Endothelial cell of umbilical vein (primary cell): ENCODE results near the gene BICD2. TPM values are rescaled to one million over a fixed set of nuclear protein-coding genes. Genes with fewer than 3 reads are reported as not detected.

Source experiments
- BruUV-seq: library from RNA; stranded (reverse); fragments of 400-500 nt; replicated peaks from 2 replicates; lab custom pipeline; 2021; lab: Mats Ljungman, UMichigan
- CTCF ChIA-PET: fragments of 300-600, 350-600 bp; sonication (Branson Sonifier 250); formaldehyde crosslinking; loops from one replicate; lab custom pipeline; 2021; ENCODE audit warnings: antibody characterized with exemption, inconsistent platforms; lab: Charles Lee
- POLR2A ChIA-PET: fragments of 300-600, 350-600 bp; sonication (Branson Sonifier 250); formaldehyde crosslinking; loops from one replicate; lab custom pipeline; 2021; ENCODE audit warnings: antibody characterized with exemption, inconsistent platforms; lab: Charles Lee
- DNase-seq: peaks from one replicate; pipeline ENCODE4 v3.0.0-alpha.2; 2011; ENCODE audit warnings: low read depth, low spot score
- FAIRE-seq: peaks from 2 replicates; lab custom pipeline; 2011; peaks lifted over from hg19 to GRCh38; lab: Jason Lieb, UNC
- H2AFZ ChIP-seq: 2 replicates; pipeline ENCODE4 v1.6.0; 2012; ENCODE audit warnings: low read depth, low read length, control low read depth, inconsistent platforms
- H3K27ac ChIP-seq: 2 replicates; pipeline ENCODE4 v1.5.1; 2011; ENCODE audit warnings: low read depth, mild to moderate bottlenecking, control low read depth, low read length, moderate library complexity; ENCODE audit not compliant: insufficient read depth
- H3K27me3 ChIP-seq, 2 experiments: 2 replicates each; pipeline versions ENCODE4 v1.6.0 to v1.6.1; 2011; ENCODE audit warnings: low read length in 2 of 2, mixed read lengths in 1 of 2; ENCODE audit not compliant: control insufficient read depth in 2 of 2, insufficient read depth in 2 of 2
- H3K36me3 ChIP-seq, 2 experiments: 2 replicates in 1 of 2; 3 replicates in 1 of 2; pipeline ENCODE4 v1.5.1; 2011; ENCODE audit warnings: low read length in 2 of 2, mild to moderate bottlenecking in 1 of 2, moderate library complexity in 1 of 2; ENCODE audit not compliant: control insufficient read depth in 2 of 2, insufficient read depth in 2 of 2; ENCODE audit errors: extremely low read depth in 1 of 2
- H3K4me1 ChIP-seq: 3 replicates; pipeline ENCODE4 v1.5.1; 2011; ENCODE audit warnings: mild to moderate bottlenecking, low read length; ENCODE audit not compliant: control insufficient read depth, insufficient read depth; ENCODE audit errors: extremely low read depth
- H3K4me2 ChIP-seq: 2 replicates; pipeline ENCODE4 v1.6.1; 2011; ENCODE audit warnings: low read length, control low read depth, mixed read lengths; ENCODE audit not compliant: insufficient read depth
- H3K4me3 ChIP-seq, 3 experiments: fragments of 200-600 bp in 1 of 3; sonication (generic), shearing (Covaris generic) in 1 of 3; replicated peaks in 1 of 3; 2 replicates each; pipeline ENCODE4 v1.5.1; 2011 to 2016; ENCODE audit warnings: control low read depth in 3 of 3, low read length in 3 of 3, mild to moderate bottlenecking in 2 of 3, inconsistent platforms in 1 of 3, low read depth in 1 of 3, moderate library complexity in 1 of 3; ENCODE audit not compliant: insufficient read depth in 1 of 3
- H3K79me2 ChIP-seq: 2 replicates; pipeline ENCODE4 v1.6.0; 2012; ENCODE audit warnings: low read length, inconsistent platforms; ENCODE audit not compliant: control insufficient read depth, insufficient read depth
- H3K9ac ChIP-seq: replicated peaks from 2 replicates; pipeline ENCODE3; 2011; ENCODE audit warnings: low read length, control low read depth; ENCODE audit not compliant: insufficient read depth; ENCODE audit errors: extremely low read depth
- H3K9me1 ChIP-seq: replicated peaks from 3 replicates; pipeline ENCODE4 v1.6.0; 2011; ENCODE audit warnings: mild to moderate bottlenecking, low read length; ENCODE audit not compliant: control insufficient read depth, insufficient read depth; ENCODE audit errors: extremely low read depth
- H3K9me3 ChIP-seq: replicated peaks from 2 replicates; pipeline ENCODE4 v1.5.1; 2012; ENCODE audit warnings: low read length, inconsistent platforms; ENCODE audit not compliant: control insufficient read depth, insufficient read depth
- H4K20me1 ChIP-seq: replicated peaks from 2 replicates; pipeline ENCODE3; 2011; ENCODE audit warnings: mild to moderate bottlenecking, low read length; ENCODE audit not compliant: control insufficient read depth, insufficient read depth; ENCODE audit errors: extremely low read depth
- CTCF ChIP-seq, 2 donors: IDR thresholded peaks; 1 replicate in 1 of 2; 2 replicates in 1 of 2; pipeline ENCODE4 v1.5.1; 2011; ENCODE audit warnings: low read length in 2 of 2, mild to moderate bottlenecking in 2 of 2, moderate library complexity in 2 of 2, control low read depth in 1 of 2, inconsistent platforms in 1 of 2, low read depth in 1 of 2; ENCODE audit not compliant: insufficient read depth in 1 of 2; ENCODE audit errors: extremely low read depth in 1 of 2
- EZH2 ChIP-seq: IDR thresholded peaks from 2 replicates; pipeline ENCODE4 v1.6.1; 2012; ENCODE audit warnings: borderline replicate concordance, low read depth, mild to moderate bottlenecking, moderate library complexity, low read length, inconsistent platforms; ENCODE audit not compliant: severe bottlenecking
- POLR2AphosphoS5 ChIP-seq: IDR thresholded peaks from 2 replicates; pipeline ENCODE4 v1.6.1; 2012; ENCODE audit warnings: low read depth, mild to moderate bottlenecking, control low read depth, low read length, moderate library complexity; ENCODE audit not compliant: insufficient read depth
- dilution Hi-C: fragments of 300-500 bp; cut with MboI; formaldehyde crosslinking; loops from one replicate; pipeline ENCODE4 v1.15.0; 2019; ENCODE audit warnings: low sequenced_read_pairs; ENCODE audit not compliant: extremely low pct_ligation_motif_present
- intact Hi-C: fragments of 100-400 bp; cut with micrococcal nuclease; formaldehyde crosslinking; loops from one replicate; pipeline ENCODE4 v1.10.0; 2022
- polyA plus RNA-seq, 4 experiments: library from polyadenylated mRNA; depleted of rRNA in 3 of 4; stranded (reverse) in 3 of 4; unstranded in 1 of 4; fragments of >200 nt; gene quantifications; 2 replicates each; pipeline versions ENCODE4 v1.2.1 to v1.2.3, GENCODE V29; 2011 to 2012; ENCODE audit warnings: missing spikeins in 1 of 4
- total RNA-seq: library from RNA; stranded (reverse); gene quantifications from 2 replicates; pipeline ENCODE4 v1.2.3, GENCODE V29; 2021

The BICD2 gene
- total and polyA plus RNA-seq, 2 donors (not counting 3 experiments of a cell fraction or from before 2014, with no cell fraction given): 14.3 to 39.3 TPM

- H2AFZ ChIP-seq: no peak overlapping the region
- H3K27ac ChIP-seq: no peak overlapping the region
- peaks cover 22% of the 10 kb centered on the region for H3K79me2 ChIP-seq
- no peaks in the 10 kb centered on the region for H3K9me3 ChIP-seq
- H3K4me1 ChIP-seq: peaks cover 16% of the 10 kb centered on the region
- intact Hi-C loops: loop anchor here (10.0 kb wide), 1 partner anchor 443 kb away; the partner anchor contains the start of genes CENPP and NOL8
- FAIRE-seq (no peak), DNase-seq (no peak)
- TF ChIP-seq CTCF (IDR thresholded peaks at IDR 0.05; ENCODE audit: extremely low read depth in 1 of 2, insufficient read depth in 1 of 2, low read depth in 1 of 2, low read length in 2 of 2): no peak
- TF ChIP-seq POLR2AphosphoS5: no peak
- no peak for TF ChIP-seq EZH2
- dilution Hi-C loops: no loop called here
- no peak overlapping the region for H3K9ac ChIP-seq
- BruUV-seq: no TSS peak
- H3K4me2 ChIP-seq: no peak overlapping the region
- CTCF ChIA-PET: interaction anchor here (1.1 to 2.8 kb wide), 2 partner anchors 24 to 50 kb away, joined by 6 to 10 read pairs; no protein-coding TSS in a partner anchor
- H4K20me1 ChIP-seq: no peaks in the 10 kb centered on the region
- H3K27me3 ChIP-seq: no peaks in the 10 kb centered on the region
- POLR2A ChIA-PET: no interaction called here
- H3K9me1 ChIP-seq: no peaks in the 10 kb centered on the region
- H3K36me3 ChIP-seq: no peaks in the 10 kb centered on the region
- H3K4me3 ChIP-seq: no peak overlapping the region
These were observed 2.7 kb upstream of the BICD2 start for GRCh38 chr9:92767066-92768054.
